ENCODE results near the gene SUMO3.

Gene SUMO3

GRCh38 chr21:44817914-44818639 lies at the start of gene SUMO3:
SUMO3 (minus strand) TSS chr21:44818062; CDS start chr21:44817968, 94 bp downstream.
- CTCF ChIA-PET = no interaction called here
- peak; percentile 87 for DNase-seq (ENCODE audit: low spot score)
- H3K27ac ChIP-seq = peak within 1 kb of the TSS; percentile 83
- POLR2A ChIA-PET (ENCODE audit: low non-redundant PET) = no interaction called here
- TF ChIP-seq CTCF (conservative IDR thresholded peaks at IDR 0.05; ENCODE audit: low read depth) = no peak

- no peak for DNase-seq (ENCODE audit: low spot score)
- ChIA-PET POLR2A (ENCODE audit: low non-redundant PET) (no interaction called here), CTCF (interaction anchor here (0.6 kb wide), 1 partner anchor 273 kb away, joined by 3 read pairs; no protein-coding TSS in a partner anchor)
- H3K27ac ChIP-seq = peak overlapping the region; percentile 49
- TF ChIP-seq CTCF (conservative IDR thresholded peaks at IDR 0.05; ENCODE audit: low read depth) = no peak
Observed at GRCh38 chr21:44867464-44867863, 49.6 kb upstream of the SUMO3 start.

- no peak for DNase-seq (ENCODE audit: low spot score)
- no peak for TF ChIP-seq CTCF (conservative IDR thresholded peaks at IDR 0.05; ENCODE audit: low read depth)
- CTCF ChIA-PET = interaction anchor here (0.5 kb wide), 1 partner anchor 40 kb away, joined by 3 read pairs; no protein-coding TSS in a partner anchor
- peak overlapping the region; percentile 49 for H3K27ac ChIP-seq
- POLR2A ChIA-PET (ENCODE audit: low non-redundant PET) = no interaction called here
Observed at GRCh38 chr21:44866780-44867179, 48.9 kb upstream of the SUMO3 start.

- DNase-seq (ENCODE audit: low spot score) = no peak
- TF ChIP-seq CTCF (conservative IDR thresholded peaks at IDR 0.05; ENCODE audit: low read depth) = no peak
- H3K27ac ChIP-seq = peak overlapping the region; percentile 45
- POLR2A ChIA-PET (ENCODE audit: low non-redundant PET) = no interaction called here
- CTCF ChIA-PET = no interaction called here
Observed at GRCh38 chr21:44865561-44866280, 47.9 kb upstream of the SUMO3 start.

- no peak for DNase-seq (ENCODE audit: low spot score)
- CTCF ChIA-PET = no interaction called here
- no peak for TF ChIP-seq CTCF (conservative IDR thresholded peaks at IDR 0.05; ENCODE audit: low read depth)
- POLR2A ChIA-PET (ENCODE audit: low non-redundant PET) = no interaction called here
- H3K27ac ChIP-seq = no peak overlapping the region
Observed at GRCh38 chr21:44862869-44863685, 45.2 kb upstream of the SUMO3 start.

GRCh38 chr21:44858791-44859190 lies 40.9 kb upstream of the SUMO3 start:
- POLR2A ChIA-PET (ENCODE audit: low non-redundant PET) = no interaction called here
- peak overlapping the region; percentile 20; the same call in 1 of the 2 replicates for H3K27ac ChIP-seq
- TF ChIP-seq CTCF (conservative IDR thresholded peaks at IDR 0.05; ENCODE audit: low read depth) = no peak
- DNase-seq (ENCODE audit: low spot score) = no peak
- CTCF ChIA-PET = no interaction called here
